Measurements from ENCODE around the gene DDX3X. TPM values are rescaled to one million over a fixed set of nuclear protein-coding genes. Genes with fewer than 3 reads are reported as not detected.

DDX3X gene
- total RNA-seq, 1 experiment from 2014 or later, result 338 TPM

GRCh38 chrX:41407816-41408215 is 73.9 kb downstream of the DDX3X start:
- Histone ChIP-seq H4K5ac (ENCODE audit: insufficient read length, low read depth, low read length) (no peak overlapping the region), H3K79me2 (ENCODE audit: insufficient read depth, low read length) (no peaks in the 10 kb centered on the region), H2BK20ac (ENCODE audit: low read depth, low read length, poor library complexity, severe bottlenecking) (no peak overlapping the region), H3K27ac (ENCODE audit: insufficient read length, low read depth, low read length) (no peak overlapping the region), H3K23ac (ENCODE audit: insufficient read length, low read depth, low read length) (no peak overlapping the region), H3K79me1 (ENCODE audit: insufficient read depth, low read depth, low read length, poor library complexity, severe bottlenecking) (no peaks in the 10 kb centered on the region), H3K27me3 (ENCODE audit: insufficient read depth, low read length) (no peaks in the 10 kb centered on the region), H3K18ac (ENCODE audit: insufficient read length, low read depth, low read length) (no peak overlapping the region), H3K9me3 (ENCODE audit: control insufficient read depth, low read depth, low read length) (no peaks in the 10 kb centered on the region), H2AFZ (ENCODE audit: low read length) (no peak overlapping the region), H3K23me2 (ENCODE audit: insufficient read length, low read depth, low read length, poor library complexity, severe bottlenecking) (no peaks in the 10 kb centered on the region), H3K4me1 (ENCODE audit: insufficient read depth, low read length) (no peaks in the 10 kb centered on the region), H3T11ph (ENCODE audit: low read length) (no peak overlapping the region), H3K14ac (ENCODE audit: insufficient read depth, low read length) (no peak overlapping the region), H2BK5ac (ENCODE audit: insufficient read length, low read length) (no peak overlapping the region), H2BK120ac (ENCODE audit: low read depth, low read length, poor library complexity, severe bottlenecking) (no peak overlapping the region), H3K4me2 (ENCODE audit: insufficient read depth, insufficient read length, low read length) (no peak overlapping the region), H2AK5ac (ENCODE audit: insufficient read length, low read length) (no peak overlapping the region), H3K9ac (ENCODE audit: extremely low read depth, insufficient read length, low read length) (no peak overlapping the region), H4K91ac (ENCODE audit: insufficient read length, low read depth, low read length) (no peak overlapping the region), H2BK15ac (ENCODE audit: low read depth, low read length) (no peak overlapping the region), H4K20me1 (ENCODE audit: control insufficient read depth, insufficient read depth, insufficient read length) (no peaks in the 10 kb centered on the region), H4K8ac (replicated peaks; ENCODE audit: insufficient read length, low read depth, low read length) (no peak overlapping the region), H3K4ac (ENCODE audit: low read depth, low read length) (no peak overlapping the region), H3K56ac (ENCODE audit: insufficient read length, low read depth, low read length) (no peak overlapping the region), H2BK12ac (ENCODE audit: insufficient read length, low read depth, low read length) (no peak overlapping the region)
- peaks cover 68 to 69% of the 10 kb centered on the region in 2 experiments for H3K9me3 Mint-ChIP-seq
- no peak overlapping the region for H3K4me3 Mint-ChIP-seq
- no peak for DNase-seq
- H3K36me3 Mint-ChIP-seq (ENCODE audit: insufficient read depth in 1 of 3, low read depth in 3 of 3), result peaks cover 0 to 3% (median 3%) of the 10 kb centered on the region in 3 experiments; a peak in 4 of 7 replicates
- H3K27ac Mint-ChIP-seq, result no peak overlapping the region
- WGBS (ENCODE audit: extremely low coverage, insufficient read length, low lambda C conversion rate), result no CpG with 5 or more reads among the region's 4 CpGs
- no peaks in the 10 kb centered on the region for H3K27me3 Mint-ChIP-seq (ENCODE audit: low read depth)
- TF ChIP-seq CTCF (conservative IDR thresholded peaks at IDR 0.05), result no peak
- peaks cover 0 to 4% of the 10 kb centered on the region in 2 experiments; a peak in 1 of 4 replicates for H3K4me1 Mint-ChIP-seq
